Measurements from ENCODE around the gene TTC39A. TPM values are rescaled to one million over a fixed set of nuclear protein-coding genes. Genes with fewer than 3 reads are reported as not detected.

TTC39A gene
- polyA plus RNA-seq, 2 of the 4 experiments (the other 2 are of a cell fraction) = 1.4 to 6.2 TPM

DNA sequence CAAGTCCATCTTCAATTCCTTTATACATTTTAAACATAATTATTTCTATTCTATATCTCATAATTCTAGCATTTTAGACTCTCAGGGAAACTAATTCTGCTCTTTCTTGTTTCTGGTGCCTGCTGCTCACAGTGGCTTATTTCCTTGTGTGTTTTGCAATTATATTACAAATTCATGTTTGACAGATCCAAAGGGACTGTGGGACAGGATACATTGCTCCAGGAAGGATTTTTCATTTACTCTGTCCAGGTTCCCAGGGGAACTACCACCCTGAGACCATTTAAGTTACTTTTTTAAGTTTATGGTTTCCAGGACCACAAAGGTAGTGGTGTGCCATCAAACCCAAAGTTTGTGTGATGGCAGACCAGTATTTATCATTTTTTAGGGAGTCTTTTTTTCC is 6.6 kb downstream of the TTC39A start:
- Histone ChIP-seq H3K4me1 (no peaks in the 10 kb centered on the region), H3K4me2 (no peak overlapping the region), H3K9me3 (no peaks in the 10 kb centered on the region), H3K27ac (no peak overlapping the region), H3K4me3 (no peak overlapping the region)
- no peak for TF ChIP-seq RARB (CRISPR knock-in tag; IDR thresholded peaks at IDR 0.05)
- TF ChIP-seq ZC3H11A (IDR thresholded peaks at IDR 0.05) = no peak
- no peak for TF ChIP-seq FOSB (CRISPR knock-in tag; IDR thresholded peaks at IDR 0.05)
- TF ChIP-seq ELK1 (IDR thresholded peaks at IDR 0.05; ENCODE audit: low read depth, low read length) = no peak
- no peak for TF ChIP-seq BHLHE40 (IDR thresholded peaks at IDR 0.05; ENCODE audit: low read depth, low read length)
- no peak for TF ChIP-seq NR3C1 (IDR thresholded peaks at IDR 0.05)
- no peak for TF ChIP-seq ESRRA (IDR thresholded peaks at IDR 0.05; ENCODE audit: borderline replicate concordance, low read length)
- TF ChIP-seq POLR2AphosphoS2 (conservative IDR thresholded peaks at IDR 0.05; ENCODE audit: low read length) = no peak
- no peak for TF ChIP-seq CBX8 (IDR thresholded peaks at IDR 0.05)
- TF ChIP-seq HOXA7 (CRISPR knock-in tag; IDR thresholded peaks at IDR 0.05) = no peak
- TF ChIP-seq TP53 (CRISPR knock-in tag; IDR thresholded peaks at IDR 0.05) = no peak
- no peak for TF ChIP-seq GATA3 (IDR thresholded peaks at IDR 0.05; ENCODE audit: borderline replicate concordance)
- CTCF ChIA-PET = interaction anchor here (0.6 kb wide), 1 partner anchor 249 kb away, joined by 3 read pairs; no protein-coding TSS in a partner anchor
- DNase-seq (ENCODE audit: low read depth in 1 of 2, low spot score in 1 of 2) (no peak), ATAC-seq (no peak), FAIRE-seq (no peak)
- POLR2A ChIA-PET = no interaction called here

DNA sequence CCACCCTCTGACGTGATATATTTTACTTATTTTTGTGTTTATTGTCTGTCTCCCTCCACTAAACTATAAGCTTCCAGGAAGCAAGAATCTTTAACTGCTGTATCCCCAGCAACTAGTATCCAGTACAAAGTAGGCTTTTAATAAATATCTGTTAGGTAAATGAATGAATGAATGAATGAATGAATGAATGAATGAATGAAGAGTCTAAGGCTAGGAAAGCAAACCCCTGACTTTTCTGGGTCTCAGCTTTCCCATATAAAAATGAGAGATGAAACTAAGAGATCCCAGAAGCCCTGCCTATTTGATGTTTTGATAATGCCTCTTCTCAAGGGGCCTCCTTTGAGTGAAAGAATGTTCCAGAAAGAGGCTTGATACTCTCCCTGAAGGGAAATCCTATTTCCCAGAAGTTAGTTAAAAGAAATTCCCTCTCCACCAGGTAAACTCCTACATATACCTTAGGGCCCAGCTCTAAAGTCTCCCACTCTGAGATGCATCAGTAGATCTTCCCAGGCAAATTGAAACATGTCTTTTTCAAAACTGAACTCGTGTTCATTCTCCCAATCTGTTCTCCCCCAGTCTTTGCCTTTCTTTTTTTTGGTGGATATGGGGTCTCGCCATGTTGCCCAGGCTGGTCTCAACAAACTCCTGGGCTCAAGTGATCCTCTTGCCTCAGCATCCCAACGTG is 7.8 kb downstream of the TTC39A start:
- ATAC-seq (no peak), DNase-seq (ENCODE audit: low read depth in 1 of 2, low spot score in 1 of 2) (no peak), FAIRE-seq (no peak)
- Histone ChIP-seq H3K4me2 (no peak overlapping the region), H3K9me3 (no peaks in the 10 kb centered on the region), H3K4me3 (no peak overlapping the region), H3K27ac (no peak overlapping the region), H3K4me1 (no peaks in the 10 kb centered on the region)
- 83% methylated on average over 4 of the region's 4 CpGs for WGBS (ENCODE audit: missing lambda C conversion rate)
- ChIA-PET POLR2A (no interaction called here), CTCF (no interaction called here)
- TF ChIP-seq, protein P1, sequence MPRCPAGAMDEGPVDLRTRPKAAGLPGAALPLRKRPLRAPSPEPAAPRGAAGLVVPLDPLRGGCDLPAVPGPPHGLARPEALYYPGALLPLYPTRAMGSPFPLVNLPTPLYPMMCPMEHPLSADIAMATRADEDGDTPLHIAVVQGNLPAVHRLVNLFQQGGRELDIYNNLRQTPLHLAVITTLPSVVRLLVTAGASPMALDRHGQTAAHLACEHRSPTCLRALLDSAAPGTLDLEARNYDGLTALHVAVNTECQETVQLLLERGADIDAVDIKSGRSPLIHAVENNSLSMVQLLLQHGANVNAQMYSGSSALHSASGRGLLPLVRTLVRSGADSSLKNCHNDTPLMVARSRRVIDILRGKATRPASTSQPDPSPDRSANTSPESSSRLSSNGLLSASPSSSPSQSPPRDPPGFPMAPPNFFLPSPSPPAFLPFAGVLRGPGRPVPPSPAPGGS (IDR thresholded peaks at IDR 0.05) = no peak
- TF ChIP-seq, protein P2, sequence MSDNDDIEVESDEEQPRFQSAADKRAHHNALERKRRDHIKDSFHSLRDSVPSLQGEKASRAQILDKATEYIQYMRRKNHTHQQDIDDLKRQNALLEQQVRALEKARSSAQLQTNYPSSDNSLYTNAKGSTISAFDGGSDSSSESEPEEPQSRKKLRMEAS (IDR thresholded peaks at IDR 0.05) = no peak
- TF ChIP-seq HOXA7 (CRISPR knock-in tag; IDR thresholded peaks at IDR 0.05) (no peak), KDM5A (IDR thresholded peaks at IDR 0.05) (no peak), SMC3 (IDR thresholded peaks at IDR 0.05) (no peak), RNF2 (IDR thresholded peaks at IDR 0.05; ENCODE audit: borderline replicate concordance, low read depth) (no peak)

- CTCF ChIA-PET = no interaction called here
- DNase-seq (ENCODE audit: low read depth in 1 of 2, low spot score in 1 of 2) = no peak
- Histone ChIP-seq H3K4me1 (no peaks in the 10 kb centered on the region), H3K27ac (no peak overlapping the region), H3K4me3 (no peak overlapping the region), H3K9me3 (no peaks in the 10 kb centered on the region), H3K4me2 (no peak overlapping the region)
- TF ChIP-seq PHF8 (IDR thresholded peaks at IDR 0.05; ENCODE audit: borderline replicate concordance, low read depth) = no peak
- 59% methylated on average over 2 of the region's 2 CpGs for WGBS (ENCODE audit: missing lambda C conversion rate)
- POLR2A ChIA-PET = no interaction called here
- ATAC-seq = no peak
- FAIRE-seq = no peak
Measured at GRCh38 chr1:51321924-51322280, 8.5 kb downstream of the TTC39A start.
